Naive thymus-derived CD4-positive, alpha-beta T cell (primary cell): Measurements from ENCODE around the gene NELFE. TPM values are rescaled to one million over a fixed set of nuclear protein-coding genes. Genes with fewer than 3 reads are reported as not detected.

Experiments used
- ATAC-seq: fragments of 150-1000 bp; cut with Tn5 transposase; 2 replicates; pipeline ENCODE4 v1.10.0; 2021; ENCODE audit warnings: mild to moderate bottlenecking, moderate library complexity
- CTCF ChIA-PET: fragments of 350-600 bp; sonication (Branson Sonifier 250); formaldehyde crosslinking; loops from one replicate; lab custom pipeline; 2021; ENCODE audit warnings: antibody characterized with exemption; lab: Charles Lee
- POLR2A ChIA-PET: fragments of 350-600 bp; sonication (Branson Sonifier 250); formaldehyde crosslinking; loops from one replicate; lab custom pipeline; 2021; ENCODE audit warnings: antibody characterized with exemption, inconsistent platforms; lab: Charles Lee
- DNase-seq, 9 donors: peaks; one replicate each; pipeline versions ENCODE4 v3.0.0 to v3.0.0-alpha.2; 2020 to 2022; ENCODE audit warnings: mixed read lengths in 1 of 9
- H3K27ac ChIP-seq: one replicate; pipeline ENCODE4 v1.7.0; 2013; ENCODE audit warnings: mild to moderate bottlenecking, low read depth, low read length, moderate library complexity
- H3K27me3 ChIP-seq, 2 donors: one replicate each; pipeline ENCODE4 v1.7.0; 2013; ENCODE audit warnings: low read length in 2 of 2, mild to moderate bottlenecking in 2 of 2, moderate library complexity in 2 of 2; ENCODE audit not compliant: control insufficient read depth in 2 of 2, insufficient read depth in 2 of 2
- H3K36me3 ChIP-seq, 3 experiments: 1 replicate in 2 of 3; 2 replicates in 1 of 3; pipeline ENCODE4 v1.7.0; 2013; ENCODE audit warnings: low read length in 3 of 3, mild to moderate bottlenecking in 3 of 3, moderate library complexity in 1 of 3; ENCODE audit not compliant: insufficient read depth in 3 of 3, control insufficient read depth in 2 of 3
- H3K4me1 ChIP-seq, 2 donors: one replicate each; pipeline ENCODE4 v1.7.0; 2013; ENCODE audit warnings: low read length in 2 of 2, mild to moderate bottlenecking in 2 of 2, moderate library complexity in 1 of 2; ENCODE audit not compliant: control insufficient read depth in 2 of 2, insufficient read depth in 2 of 2
- H3K4me3 ChIP-seq: 2 replicates; pipeline ENCODE4 v1.7.0; 2013; ENCODE audit warnings: mild to moderate bottlenecking, low read length
- H3K9me3 ChIP-seq, 3 experiments: 1 replicate in 2 of 3; 2 replicates in 1 of 3; pipeline ENCODE4 v1.7.0; 2013; ENCODE audit warnings: low read length in 3 of 3; ENCODE audit not compliant: control insufficient read depth in 2 of 3
- H3K27ac Mint-ChIP-seq, 9 donors: one replicate each; pipeline ENCODE4 v1.8.0; 2020 to 2022; ENCODE audit warnings: mixed read lengths in 9 of 9, mild to moderate bottlenecking in 8 of 9, moderate library complexity in 5 of 9, inconsistent platforms in 2 of 9
- H3K27me3 Mint-ChIP-seq, 5 donors: one replicate each; pipeline ENCODE4 v1.8.0; 2021 to 2022; ENCODE audit warnings: mixed read lengths in 5 of 5, mild to moderate bottlenecking in 1 of 5
- H3K36me3 Mint-ChIP-seq, 5 donors: one replicate each; pipeline ENCODE4 v1.8.0; 2020 to 2022; ENCODE audit warnings: mixed read lengths in 5 of 5, mild to moderate bottlenecking in 3 of 5, inconsistent platforms in 1 of 5
- H3K4me1 Mint-ChIP-seq, 7 donors: one replicate each; pipeline ENCODE4 v1.8.0; 2020 to 2022; ENCODE audit warnings: mixed read lengths in 7 of 7, mild to moderate bottlenecking in 3 of 7, inconsistent platforms in 1 of 7
- H3K4me3 Mint-ChIP-seq, 10 donors: one replicate each; pipeline ENCODE4 v1.8.0; 2020 to 2022; ENCODE audit warnings: mild to moderate bottlenecking in 10 of 10, mixed read lengths in 10 of 10, moderate library complexity in 6 of 10, inconsistent platforms in 2 of 10
- H3K9me3 Mint-ChIP-seq, 11 donors: one replicate each; pipeline ENCODE4 v1.8.0; 2020 to 2022; ENCODE audit warnings: mixed read lengths in 11 of 11, mild to moderate bottlenecking in 4 of 11, inconsistent platforms in 1 of 11, moderate library complexity in 1 of 11
- intact Hi-C, 2 donors: fragments of 100-400 bp; cut with micrococcal nuclease; formaldehyde crosslinking; loops; one replicate each; pipeline ENCODE4 v1.15.1; 2023
- polyA plus RNA-seq, 2 donors: library from polyadenylated mRNA; unstranded; fragments of 300-500 nt; fragmentation: Illumina TruSeq; gene quantifications; one replicate each; pipeline ENCODE4 v1.2.3, GENCODE V29; 2021
- total RNA-seq, 6 experiments: library from RNA in 5 of 6; stranded (reverse) in 5 of 6; gene quantifications; 1 replicate in 5 of 6; 2 replicates in 1 of 6; pipeline ENCODE4 v1.2.3 and lab custom pipeline; 2021 to 2026

Gene NELFE
- total and polyA plus RNA-seq, 7 experiments from 2014 or later, result 47.5 to 76.6 (median 59.1) TPM

DNA sequence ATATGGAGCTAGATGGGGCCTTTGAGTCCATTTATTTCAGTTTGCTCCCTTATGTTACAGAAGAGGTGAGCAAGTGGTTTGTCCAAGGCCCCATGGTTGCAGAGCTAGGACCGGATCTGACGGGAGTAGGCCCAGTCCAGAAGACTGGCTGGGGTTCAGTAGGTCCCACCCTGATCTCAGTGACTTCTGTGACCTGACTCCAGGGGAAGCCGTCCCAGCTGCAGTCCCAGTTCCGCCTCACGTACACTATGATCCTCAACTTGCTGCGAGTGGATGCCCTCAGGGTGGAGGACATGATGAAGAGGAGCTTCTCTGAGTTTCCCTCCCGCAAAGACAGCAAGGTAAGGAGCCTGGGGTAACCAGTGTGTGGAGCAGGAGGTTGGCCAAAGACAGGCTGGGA is 7.7 kb upstream of the NELFE start:
- Mint-ChIP-seq H3K27me3 (no peaks in the 10 kb centered on the region), H3K9me3 (no peaks in the 10 kb centered on the region), H3K4me1 (peaks cover 13 to 25% (median 17%) of the 10 kb centered on the region in 7 donors), H3K27ac (no peak overlapping the region), H3K4me3 (no peak overlapping the region), H3K36me3 (peaks cover 8 to 47% (median 23%) of the 10 kb centered on the region in 5 donors)
- no peaks in the 10 kb centered on the region for H3K9me3 ChIP-seq
- ATAC-seq, result no peak
- no peak for DNase-seq
- no peak overlapping the region for H3K4me3 ChIP-seq
- no peak overlapping the region for H3K27ac ChIP-seq
- H3K4me1 ChIP-seq, result peaks cover 11 to 13% of the 10 kb centered on the region in 2 donors
- CTCF ChIA-PET, result interaction anchor here (0.6 to 0.7 kb wide), 2 partner anchors 282 to 1365 kb away, joined by 3 read pairs; no protein-coding TSS in a partner anchor
- intact Hi-C loops, result no loop called here
- POLR2A ChIA-PET, result no interaction called here
- H3K27me3 ChIP-seq, result no peaks in the 10 kb centered on the region
- peaks cover 21 to 85% (median 30%) of the 10 kb centered on the region in 3 experiments for H3K36me3 ChIP-seq

DNA sequence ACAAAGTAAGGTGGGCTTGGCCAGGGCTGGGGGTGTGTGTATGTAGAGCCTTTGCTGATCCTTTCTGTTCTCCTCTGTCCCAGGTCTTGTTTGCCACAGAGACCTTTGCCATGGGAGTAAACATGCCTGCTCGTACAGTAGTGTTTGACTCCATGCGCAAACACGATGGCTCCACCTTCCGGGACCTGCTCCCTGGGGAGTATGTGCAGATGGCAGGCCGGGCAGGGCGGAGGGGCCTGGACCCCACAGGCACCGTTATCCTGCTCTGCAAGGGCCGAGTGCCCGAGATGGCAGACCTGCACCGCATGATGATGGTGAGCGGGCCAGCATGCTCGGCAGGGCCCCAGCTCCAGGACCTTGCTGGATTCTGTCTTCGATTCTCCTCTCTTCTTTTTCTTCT is 6.9 kb upstream of the NELFE start:
- ChIA-PET CTCF (no interaction called here), POLR2A (interaction anchor here (0.6 kb wide), 1 partner anchor 166 kb away, joined by 3 read pairs; no protein-coding TSS in a partner anchor)
- Histone ChIP-seq H3K36me3 (peaks cover 21 to 93% (median 30%) of the 10 kb centered on the region in 3 experiments), H3K27ac (no peak overlapping the region), H3K4me1 (peaks cover 3 to 5% of the 10 kb centered on the region in 2 donors), H3K4me3 (no peak overlapping the region), H3K27me3 (no peaks in the 10 kb centered on the region), H3K9me3 (no peaks in the 10 kb centered on the region)
- H3K27me3 Mint-ChIP-seq, result no peaks in the 10 kb centered on the region
- no peaks in the 10 kb centered on the region for H3K9me3 Mint-ChIP-seq
- intact Hi-C loops, result no loop called here
- ATAC-seq (no peak), DNase-seq (no peak)
- peaks cover 9 to 50% (median 23%) of the 10 kb centered on the region in 5 donors for H3K36me3 Mint-ChIP-seq
- no peak overlapping the region for H3K4me3 Mint-ChIP-seq
- H3K27ac Mint-ChIP-seq, result no peak overlapping the region
- peaks cover 13 to 26% (median 18%) of the 10 kb centered on the region in 7 donors for H3K4me1 Mint-ChIP-seq

DNA sequence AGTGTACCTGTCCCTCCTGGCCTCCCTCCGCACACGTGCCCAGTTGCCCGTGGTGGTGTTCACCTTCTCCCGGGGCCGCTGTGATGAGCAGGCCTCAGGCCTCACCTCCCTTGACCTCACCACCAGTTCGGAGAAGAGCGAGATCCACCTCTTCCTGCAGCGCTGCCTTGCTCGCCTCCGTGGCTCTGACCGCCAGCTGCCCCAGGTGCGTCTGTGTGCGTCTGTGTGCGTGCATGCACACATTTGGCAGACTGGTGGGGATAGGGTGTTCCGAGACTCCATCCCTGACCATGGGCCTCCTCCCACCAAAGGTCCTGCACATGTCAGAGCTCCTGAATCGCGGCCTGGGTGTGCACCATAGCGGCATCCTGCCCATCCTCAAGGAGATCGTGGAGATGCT is 5.2 kb upstream of the NELFE start:
- POLR2A ChIA-PET, result interaction anchor here (0.5 to 1.2 kb wide), 3 partner anchors 8 to 303 kb away, joined by 3 to 5 read pairs (median 3); partner anchors contain the start of gene DXO
- H3K27ac ChIP-seq, result no peak overlapping the region
- DNase-seq (no peak), ATAC-seq (no peak)
- Mint-ChIP-seq H3K27ac (peak overlapping the region in 3 of 9 donors; percentile 36 to 51 (median 38)), H3K27me3 (no peaks in the 10 kb centered on the region), H3K36me3 (peaks cover 9 to 51% (median 17%) of the 10 kb centered on the region in 5 donors), H3K4me3 (no peak overlapping the region), H3K9me3 (no peaks in the 10 kb centered on the region), H3K4me1 (peaks cover 17 to 30% (median 24%) of the 10 kb centered on the region in 7 donors)
- CTCF ChIA-PET, result interaction anchor here (0.7 kb wide), 1 partner anchor 12 kb away, joined by 3 read pairs; no protein-coding TSS in a partner anchor
- H3K27me3 ChIP-seq, result no peaks in the 10 kb centered on the region
- H3K4me3 ChIP-seq, result no peak overlapping the region
- no peaks in the 10 kb centered on the region for H3K9me3 ChIP-seq
- intact Hi-C loops, result no loop called here
- H3K36me3 ChIP-seq, result peaks cover 21 to 82% (median 26%) of the 10 kb centered on the region in 3 experiments
- peaks cover 9 to 11% of the 10 kb centered on the region in 2 donors for H3K4me1 ChIP-seq

DNA sequence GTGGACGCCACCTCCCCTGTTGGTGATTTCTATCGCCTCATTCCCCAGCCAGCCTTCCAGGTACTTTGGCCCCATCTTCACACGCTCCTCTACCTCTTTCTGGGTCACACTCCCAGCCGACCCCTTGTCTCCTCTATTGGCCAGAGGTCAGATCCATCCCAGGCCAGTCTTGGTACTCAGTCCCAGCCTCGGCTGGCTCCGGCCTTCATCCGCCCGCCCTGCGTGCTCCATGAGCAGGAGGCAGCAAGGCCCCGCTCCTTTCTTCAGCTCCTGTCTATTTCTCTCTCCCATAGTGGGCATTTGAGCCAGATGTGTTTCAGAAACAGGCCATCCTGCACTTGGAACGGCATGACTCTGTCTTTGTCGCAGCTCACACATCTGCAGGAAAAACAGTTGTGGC is 2.8 kb upstream of the NELFE start:
- intact Hi-C loops, result no loop called here
- H3K27ac ChIP-seq, result no peak overlapping the region
- DNase-seq, result no peak
- no peaks in the 10 kb centered on the region for H3K27me3 ChIP-seq
- Mint-ChIP-seq H3K27me3 (no peaks in the 10 kb centered on the region), H3K4me3 (peak overlapping the region in 3 of 10 donors; percentile 44 to 73 (median 51)), H3K9me3 (no peaks in the 10 kb centered on the region), H3K4me1 (peaks cover 23 to 50% (median 39%) of the 10 kb centered on the region in 7 donors), H3K36me3 (peaks cover 9 to 48% (median 12%) of the 10 kb centered on the region in 5 donors), H3K27ac (peak overlapping the region in 6 of 9 donors; percentile 19 to 93 (median 56))
- peaks cover 18 to 20% of the 10 kb centered on the region in 2 donors for H3K4me1 ChIP-seq
- ATAC-seq, result no peak
- ChIA-PET POLR2A (interaction anchor here (2.0 kb wide), 1 partner anchor 10 kb away, joined by 10 read pairs; the partner anchor contains the start of gene DXO), CTCF (interaction anchor here (1.3 kb wide), 1 partner anchor 9 kb away, joined by 4 read pairs; no protein-coding TSS in a partner anchor)
- peaks cover 15 to 68% (median 21%) of the 10 kb centered on the region in 3 experiments for H3K36me3 ChIP-seq
- no peaks in the 10 kb centered on the region for H3K9me3 ChIP-seq
- no peak overlapping the region for H3K4me3 ChIP-seq

DNA sequence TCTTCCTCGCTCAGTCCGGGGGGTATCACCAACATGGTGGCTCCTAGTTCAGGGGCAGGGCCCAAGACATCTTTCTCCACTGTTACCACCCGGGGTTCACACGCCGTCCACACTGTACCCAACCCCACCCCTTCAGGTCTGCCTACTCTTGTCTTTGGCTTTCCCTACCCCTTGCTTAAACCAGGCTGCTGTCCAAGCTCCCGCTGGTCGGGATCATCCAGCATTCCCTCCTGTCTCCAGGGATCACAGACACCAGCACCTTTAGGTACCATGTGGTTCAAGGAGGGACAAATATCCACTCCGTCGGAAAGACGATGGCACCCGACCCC is 395 bp downstream of the NELFE start:
- DNase-seq (no peak), ATAC-seq (no peak)
- ChIA-PET POLR2A (interaction anchor here (0.6 to 6.1 kb wide), 11 partner anchors 14 to 1224 kb away, joined by 3 to 108 read pairs (median 4); partner anchors contain the start of genes ABHD16A, BAG6, DDX39B and DXO), CTCF (no interaction called here)
- Mint-ChIP-seq H3K36me3 (peaks cover 21 to 46% (median 26%) of the 10 kb centered on the region in 5 donors), H3K27me3 (no peaks in the 10 kb centered on the region), H3K4me3 (peak overlapping the region; percentile 91 to 100 (median 97)), H3K9me3 (no peaks in the 10 kb centered on the region), H3K27ac (peak overlapping the region; percentile 91 to 99 (median 97)), H3K4me1 (peaks cover 25 to 50% (median 39%) of the 10 kb centered on the region in 7 donors)
- Histone ChIP-seq H3K36me3 (peaks cover 15 to 72% (median 29%) of the 10 kb centered on the region in 3 experiments), H3K4me1 (peaks cover 18 to 20% of the 10 kb centered on the region in 2 donors), H3K27me3 (no peaks in the 10 kb centered on the region), H3K4me3 (peak overlapping the region; percentile 89), H3K27ac (peak overlapping the region; percentile 99), H3K9me3 (no peaks in the 10 kb centered on the region)
- intact Hi-C loops, result loop anchor here (2.0 to 5.0 kb wide), 12 partner anchors 121 to 1746 kb away; partner anchors contain the start of genes AGPAT1 (in 2 of the 2), PRRC2A (in 2 of the 2), ATP6V1G2 (in 1 of the 2) and CSNK2B (in 1 of the 2)

DNA sequence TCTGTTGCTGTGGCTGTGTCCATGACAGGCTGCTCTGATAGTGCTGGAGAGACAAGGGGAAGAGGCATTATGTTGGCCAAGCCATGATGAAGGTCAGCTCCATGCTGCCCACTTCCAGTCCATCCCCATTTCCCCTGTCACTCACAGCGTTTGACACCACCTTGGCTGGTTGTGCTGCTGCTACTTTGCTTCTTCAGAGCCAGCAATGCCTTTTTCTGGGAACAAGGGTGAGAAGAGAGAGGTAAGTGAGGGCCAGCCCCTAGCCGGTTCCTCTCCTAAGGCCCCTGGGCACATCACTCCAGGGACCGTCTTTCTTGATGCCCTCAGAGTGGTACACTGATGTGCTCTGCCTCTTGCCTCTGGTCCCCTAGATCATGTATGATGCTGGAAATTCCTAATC is 2.0 kb downstream of the NELFE start:
- DNase-seq, result no peak
- Mint-ChIP-seq H3K4me1 (peaks cover 23 to 48% (median 39%) of the 10 kb centered on the region in 7 donors), H3K27me3 (no peaks in the 10 kb centered on the region), H3K36me3 (peaks cover 19 to 34% (median 23%) of the 10 kb centered on the region in 5 donors), H3K4me3 (peak overlapping the region in 2 of 10 donors; percentile 91 to 100), H3K9me3 (no peaks in the 10 kb centered on the region), H3K27ac (peak overlapping the region in 4 of 9 donors; percentile 75 to 99 (median 94))
- H3K4me1 ChIP-seq, result peaks cover 18 to 20% of the 10 kb centered on the region in 2 donors
- ChIA-PET POLR2A (interaction anchor here (1.4 to 6.1 kb wide), 2 partner anchors 16 to 121 kb away, joined by 4 to 108 read pairs; partner anchors contain the start of gene DXO), CTCF (no interaction called here)
- H3K27ac ChIP-seq, result peak overlapping the region; percentile 99
- intact Hi-C loops, result loop anchor here (5.0 kb wide), 7 partner anchors 119 to 1744 kb away; partner anchors contain the start of genes AGPAT1 (in 1 of the 2), CSNK2B (in 1 of the 2), LY6G5B (in 1 of the 2) and PHF1 (in 1 of the 2)
- no peaks in the 10 kb centered on the region for H3K9me3 ChIP-seq
- no peak for ATAC-seq
- H3K36me3 ChIP-seq, result peaks cover 15 to 72% (median 25%) of the 10 kb centered on the region in 3 experiments
- H3K4me3 ChIP-seq, result no peak overlapping the region
- H3K27me3 ChIP-seq, result no peaks in the 10 kb centered on the region
